ENCODE data around the gene RNF183.

Gene RNF183

DNA sequence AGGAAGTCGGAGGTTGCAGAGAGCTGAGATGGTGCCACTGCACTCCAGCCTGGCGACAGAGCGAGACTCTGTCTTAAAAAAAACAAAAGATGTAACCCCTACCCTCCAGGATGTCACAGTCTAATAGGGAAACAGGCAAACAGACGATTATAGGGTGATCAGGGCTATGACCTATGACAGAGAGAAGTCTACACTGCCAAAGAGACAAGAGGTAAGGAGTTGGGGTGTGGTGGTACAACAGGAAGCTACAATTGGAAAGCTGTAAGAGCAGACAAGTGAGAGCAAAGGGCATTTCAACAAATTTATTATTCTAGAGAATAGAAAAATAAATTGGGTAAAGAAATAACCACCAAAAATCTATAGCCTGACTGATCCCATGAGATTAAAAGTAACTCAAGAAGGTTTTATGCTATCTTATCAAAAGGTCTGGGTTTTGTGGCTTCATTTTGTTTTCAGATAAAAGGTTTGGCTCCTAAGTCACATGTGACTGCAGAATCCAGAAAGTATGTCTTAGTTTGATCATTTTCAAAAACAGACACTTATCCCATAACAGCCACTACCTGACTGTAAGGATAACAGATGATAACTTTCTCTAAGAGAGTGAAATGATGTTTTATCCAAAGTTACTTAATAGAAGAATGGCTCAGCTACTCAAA is 35.1 kb downstream of the RNF183 start:
- TF ChIP-seq, protein P1, sequence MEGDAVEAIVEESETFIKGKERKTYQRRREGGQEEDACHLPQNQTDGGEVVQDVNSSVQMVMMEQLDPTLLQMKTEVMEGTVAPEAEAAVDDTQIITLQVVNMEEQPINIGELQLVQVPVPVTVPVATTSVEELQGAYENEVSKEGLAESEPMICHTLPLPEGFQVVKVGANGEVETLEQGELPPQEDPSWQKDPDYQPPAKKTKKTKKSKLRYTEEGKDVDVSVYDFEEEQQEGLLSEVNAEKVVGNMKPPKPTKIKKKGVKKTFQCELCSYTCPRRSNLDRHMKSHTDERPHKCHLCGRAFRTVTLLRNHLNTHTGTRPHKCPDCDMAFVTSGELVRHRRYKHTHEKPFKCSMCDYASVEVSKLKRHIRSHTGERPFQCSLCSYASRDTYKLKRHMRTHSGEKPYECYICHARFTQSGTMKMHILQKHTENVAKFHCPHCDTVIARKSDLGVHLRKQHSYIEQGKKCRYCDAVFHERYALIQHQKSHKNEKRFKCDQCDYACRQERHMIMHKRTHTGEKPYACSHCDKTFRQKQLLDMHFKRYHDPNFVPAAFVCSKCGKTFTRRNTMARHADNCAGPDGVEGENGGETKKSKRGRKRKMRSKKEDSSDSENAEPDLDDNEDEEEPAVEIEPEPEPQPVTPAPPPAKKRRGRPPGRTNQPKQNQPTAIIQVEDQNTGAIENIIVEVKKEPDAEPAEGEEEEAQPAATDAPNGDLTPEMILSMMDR (IDR thresholded peaks at IDR 0.05; ENCODE audit: low read length, missing control alignments): no peak
- H3K4me3 ChIP-seq (replicated peaks; ENCODE audit: low read depth, low read length): no peak overlapping the region
- DNase-seq (ENCODE audit: low read depth): no peak

DNA sequence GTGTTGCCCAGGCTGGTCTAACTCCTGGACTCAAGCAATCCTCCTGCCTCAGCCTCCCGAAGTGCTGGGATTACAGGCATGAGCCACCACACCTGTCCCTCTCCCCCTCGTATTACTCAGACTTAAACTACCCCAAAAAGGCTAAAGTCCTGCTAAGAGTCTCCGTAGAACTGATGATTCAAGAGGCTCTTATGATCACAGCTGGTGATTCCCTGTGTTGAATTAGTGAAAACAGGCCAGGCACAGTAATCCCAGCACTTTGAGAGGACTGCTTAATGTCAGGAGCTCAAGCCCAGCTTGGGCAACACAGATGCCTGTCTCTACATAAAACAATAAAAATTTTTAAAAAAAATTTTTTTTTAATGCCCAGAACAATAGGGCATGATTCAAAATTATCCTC is 37.0 kb downstream of the RNF183 start:
- TF ChIP-seq, protein P1 (IDR thresholded peaks at IDR 0.05; ENCODE audit: low read length, missing control alignments): no peak
- H3K4me3 ChIP-seq (replicated peaks; ENCODE audit: low read depth, low read length): no peak overlapping the region
- DNase-seq (ENCODE audit: low read depth): no peak

DNA sequence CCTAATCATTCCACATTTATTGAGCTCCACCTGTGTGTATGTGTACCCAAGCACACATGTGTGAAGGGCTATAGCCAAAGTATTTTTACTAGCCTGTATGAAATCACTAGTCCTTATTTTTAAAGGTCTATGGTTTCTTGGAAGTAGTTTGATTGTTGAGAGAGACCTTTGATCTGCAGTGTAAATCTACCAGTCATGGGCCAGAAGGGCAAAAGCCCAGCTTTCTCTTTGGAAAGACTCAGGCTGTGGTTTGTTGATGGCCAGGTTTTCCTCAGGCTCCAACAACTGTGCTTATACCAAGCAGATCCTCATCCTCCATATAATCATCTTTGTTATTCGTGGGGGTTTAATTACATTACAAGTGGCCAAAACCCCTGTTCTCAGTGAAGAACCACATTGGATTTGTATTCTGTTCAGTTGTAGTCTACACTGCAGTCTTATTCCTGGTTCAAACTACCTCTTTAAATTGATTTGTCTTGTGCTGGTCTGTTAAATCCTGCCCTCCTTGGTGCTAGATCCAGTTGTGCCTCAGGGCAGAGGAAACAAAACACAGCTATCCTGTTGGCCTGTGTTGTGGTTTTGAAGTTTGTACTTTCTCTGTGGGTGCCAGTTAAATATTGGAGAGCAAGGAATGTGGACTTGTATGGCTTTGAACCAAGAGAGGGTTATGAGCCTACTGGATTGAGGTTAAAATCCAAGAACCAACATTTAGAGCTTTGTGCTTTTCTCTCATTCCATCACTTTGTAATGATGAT is 41.1 kb downstream of the RNF183 start:
- TF ChIP-seq, protein P1 (IDR thresholded peaks at IDR 0.05; ENCODE audit: low read length, missing control alignments): no peak
- no peak for DNase-seq (ENCODE audit: low read depth)
- no peak overlapping the region for H3K4me3 ChIP-seq (replicated peaks; ENCODE audit: low read depth, low read length)

DNA sequence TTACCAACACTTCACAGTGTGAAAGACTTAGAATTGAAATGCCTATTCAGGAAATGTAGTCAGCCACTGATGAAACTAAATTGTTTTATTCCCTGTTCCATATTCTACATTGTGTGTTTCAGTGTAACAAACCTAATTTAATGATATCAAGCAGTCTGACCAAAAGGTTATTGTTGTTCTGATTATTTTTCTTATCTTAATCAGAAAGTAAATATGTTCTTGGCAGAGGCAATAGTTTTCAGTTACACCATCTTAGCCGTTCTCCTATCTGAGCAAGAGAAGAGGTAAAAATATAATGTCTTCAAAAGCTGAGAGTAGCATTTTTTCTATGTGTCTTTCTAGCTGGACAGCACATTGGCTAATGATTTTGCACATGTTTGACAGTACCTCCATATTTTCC is 44.9 kb downstream of the RNF183 start:
- DNase-seq (ENCODE audit: low read depth): no peak
- TF ChIP-seq, protein P1 (IDR thresholded peaks at IDR 0.05; ENCODE audit: low read length, missing control alignments): no peak

DNA sequence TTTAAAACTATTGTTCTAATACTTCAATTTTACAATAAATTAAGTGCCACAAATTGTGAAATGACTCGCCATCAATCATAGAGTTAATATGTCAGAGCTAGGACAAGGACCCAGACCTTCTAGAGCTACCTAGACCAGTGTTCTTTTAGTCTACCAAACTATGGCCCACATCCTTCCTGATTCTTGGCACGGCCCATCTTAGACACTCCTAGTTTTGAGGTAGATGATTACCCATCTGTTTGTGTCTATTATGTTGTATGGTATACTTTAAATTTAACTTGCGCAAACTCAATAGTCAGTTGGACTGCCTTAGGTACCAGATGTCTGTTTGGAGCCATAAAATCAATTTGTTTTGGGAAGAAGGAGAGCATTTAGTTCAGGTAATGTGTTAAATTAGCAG is 45.3 kb downstream of the RNF183 start:
- TF ChIP-seq, protein P1 (IDR thresholded peaks at IDR 0.05; ENCODE audit: low read length, missing control alignments): no peak
- H3K4me3 ChIP-seq (replicated peaks; ENCODE audit: low read depth, low read length): no peak overlapping the region
- DNase-seq (ENCODE audit: low read depth): no peak

More for the DNA sequence above, 44.9 kb downstream of the RNF183 start:
- H3K4me3 ChIP-seq (replicated peaks; ENCODE audit: low read depth, low read length): no peak overlapping the region

DNA sequence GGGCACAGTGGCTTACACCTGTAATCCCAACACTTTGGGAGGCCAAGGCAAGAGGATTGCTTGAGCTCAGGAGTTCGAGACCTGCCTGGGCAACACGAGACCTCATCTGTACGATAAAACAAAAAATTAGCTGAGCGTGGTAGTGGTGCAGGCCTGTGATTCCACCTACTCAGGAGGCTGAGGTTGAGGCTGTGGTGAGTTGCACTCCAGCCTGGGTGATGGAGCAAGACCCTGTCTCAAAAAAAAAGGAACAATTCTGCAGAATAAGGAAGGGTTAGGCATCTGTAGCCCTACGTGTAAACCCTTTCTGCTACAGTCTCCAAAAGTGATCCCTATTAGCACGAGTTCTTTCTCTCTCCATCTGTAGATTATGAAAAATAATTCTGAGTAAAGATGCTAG is 47.7 kb downstream of the RNF183 start:
- TF ChIP-seq, protein P1 (IDR thresholded peaks at IDR 0.05; ENCODE audit: low read length, missing control alignments): no peak
- no peak overlapping the region for H3K4me3 ChIP-seq (replicated peaks; ENCODE audit: low read depth, low read length)
- DNase-seq (ENCODE audit: low read depth): no peak

All from fibroblast of pulmonary artery (primary cell).